Thyroid gland (tissue), 4 donors: ENCODE results near the gene SOX10. TPM values are rescaled to one million over a fixed set of nuclear protein-coding genes. Genes with fewer than 3 reads are reported as not detected.
"Not testable (repeated sequence)": the region's sequence is repeated elsewhere in the genome, so short reads cannot be mapped to it uniquely, and the experiment has no call there.

Experiments
- DNase-seq, 2 donors: peaks; one replicate each; pipeline ENCODE4 v3.0.0-alpha.2; 2019
- H3K27ac ChIP-seq, 3 donors: fragments of 200-600 bp; sonication (generic); 1 replicate in 2 of 3; 2 replicates in 1 of 3; pipeline ENCODE4 v1.5.1; 2016 to 2019; ENCODE audit warnings: mild to moderate bottlenecking in 1 of 3, moderate library complexity in 1 of 3
- H3K27me3 ChIP-seq: fragments of 200-600 bp; sonication (generic); one replicate; pipeline ENCODE4 v1.5.1; 2019
- H3K36me3 ChIP-seq, 2 donors: fragments of 200-600 bp; sonication (generic); one replicate each; pipeline ENCODE4 v1.5.1; 2016 to 2019
- H3K4me1 ChIP-seq, 2 donors: fragments of 200-600 bp; sonication (generic); one replicate each; pipeline ENCODE4 v1.5.1; 2017 to 2019
- H3K4me3 ChIP-seq, 3 donors: fragments of 200-600 bp; sonication (generic); replicated peaks in 1 of 3; 1 replicate in 2 of 3; 2 replicates in 1 of 3; pipeline ENCODE4 v1.5.1; 2016; ENCODE audit warnings: mild to moderate bottlenecking in 1 of 3
- H3K9me3 ChIP-seq: fragments of 200-600 bp; sonication (generic); one replicate; pipeline ENCODE4 v1.5.1; 2017
- POLR2A ChIP-seq, 2 donors: fragments of 450-650 bp; IDR thresholded peaks; one replicate each; pipeline ENCODE4 v1.6.1; 2017; ENCODE audit warnings: antibody characterized with exemption in 2 of 2, mild to moderate bottlenecking in 2 of 2, moderate library complexity in 1 of 2
- WGBS, 2 donors: methylation state at CpG; one replicate each; pipeline ENCODE4 v1.1.5; 2017; 5-methylcytosine and 5-hydroxymethylcytosine counted together
- intact Hi-C: fragments of 100-400 bp; cut with DNase I; formaldehyde crosslinking; loops from one replicate; pipeline ENCODE4 v1.15.1; 2023
- total RNA-seq, 4 donors: library from RNA; depleted of rRNA; stranded (reverse); fragments of >200 nt; gene quantifications; one replicate each; pipeline ENCODE4 v1.2.3, GENCODE V29; 2016
- TF ChIP-seq, protein P1 (sequence below), 6 experiments: fragments of 200-600 bp in 3 of 6; fragments of 450-650 bp in 3 of 6; sonication (generic) in 3 of 6; IDR thresholded peaks; one replicate each; pipeline ENCODE4 v1.5.1; 2016 to 2019; ENCODE audit warnings: antibody characterized with exemption in 6 of 6, mild to moderate bottlenecking in 2 of 6, inconsistent platforms in 1 of 6, moderate library complexity in 1 of 6

SOX10 gene
- total RNA-seq, 4 donors from 2014 or later = 0.34 TPM; not detected in 3

DNA sequence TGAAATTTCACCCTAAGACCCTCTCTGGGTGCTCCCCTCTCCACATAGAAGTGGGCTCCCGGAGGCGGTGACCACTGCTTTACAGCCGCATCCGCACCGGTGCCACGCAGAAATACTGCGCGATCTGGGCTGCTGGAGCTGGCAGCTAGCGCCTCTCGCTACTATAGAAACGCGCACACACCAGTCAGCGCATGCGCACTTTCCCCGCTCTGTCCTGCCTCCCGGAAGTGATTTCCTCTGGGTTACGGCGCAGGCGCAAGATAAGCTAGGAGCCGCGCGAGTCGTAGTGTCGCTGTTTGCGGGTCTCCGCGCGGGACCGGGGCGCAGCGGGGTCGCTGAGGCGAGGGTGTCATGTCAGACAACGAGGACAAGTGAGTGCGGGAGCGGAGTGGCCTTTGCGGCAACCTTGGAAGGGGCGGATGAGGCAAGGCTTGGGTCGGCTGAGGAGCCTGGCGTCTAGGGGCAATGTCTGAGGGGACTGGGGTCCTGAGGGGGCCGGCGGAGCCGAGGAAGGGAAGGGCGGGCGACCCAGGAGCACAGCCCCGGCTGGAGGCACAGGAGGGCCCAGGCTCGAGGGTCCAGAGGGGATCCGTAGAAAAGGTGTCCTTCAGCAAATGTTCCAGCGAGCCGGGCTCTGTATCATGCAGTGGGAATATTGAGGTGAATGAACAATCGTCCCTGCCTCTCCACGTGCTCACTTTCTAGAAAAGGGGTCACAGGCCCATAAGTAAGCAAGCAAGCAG is 30.7 kb downstream of the SOX10 start, which contains the start of the genes C22orf23 and POLR2F:
TSS of gene C22orf23 (minus strand) at position 165 of the 743 bp plus-strand sequence. CDS start 452 bp downstream, outside the sequence.
TSS of gene POLR2F (plus strand) at position 263 of the 743 bp plus-strand sequence. CDS start at position 352, 89 bp downstream.
- WGBS, 2 donors = 1% methylated on average over 23 to 52 of the region's 52 CpGs

DNA sequence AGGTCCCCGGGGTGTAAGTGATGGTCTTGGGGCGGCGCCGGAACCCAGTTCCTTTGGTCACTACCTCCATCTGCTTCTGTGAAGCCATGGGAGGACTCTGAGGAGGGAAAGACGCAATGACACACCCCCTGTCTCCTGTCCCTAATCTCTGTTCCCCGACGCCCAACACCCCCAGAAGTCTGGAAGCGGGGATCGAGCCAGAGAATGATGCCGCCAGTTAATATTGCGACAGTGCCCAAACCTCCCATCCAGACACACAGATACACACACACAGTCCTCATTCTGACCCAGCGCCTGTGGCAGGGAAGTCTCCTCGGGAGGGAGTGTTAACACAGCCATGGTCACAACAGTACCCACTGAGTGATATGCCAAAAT is 31.3 kb downstream of the SOX10 start:
- no peaks in the 10 kb centered on the region for H3K27me3 ChIP-seq
- H3K4me3 ChIP-seq = peak overlapping the region; percentile 61 to 78 (median 69)
- peaks cover 0 to 16% of the 10 kb centered on the region in 2 donors for H3K36me3 ChIP-seq
- TF ChIP-seq POLR2A (IDR thresholded peaks at IDR 0.05) = no peak
- TF ChIP-seq, protein P1, sequence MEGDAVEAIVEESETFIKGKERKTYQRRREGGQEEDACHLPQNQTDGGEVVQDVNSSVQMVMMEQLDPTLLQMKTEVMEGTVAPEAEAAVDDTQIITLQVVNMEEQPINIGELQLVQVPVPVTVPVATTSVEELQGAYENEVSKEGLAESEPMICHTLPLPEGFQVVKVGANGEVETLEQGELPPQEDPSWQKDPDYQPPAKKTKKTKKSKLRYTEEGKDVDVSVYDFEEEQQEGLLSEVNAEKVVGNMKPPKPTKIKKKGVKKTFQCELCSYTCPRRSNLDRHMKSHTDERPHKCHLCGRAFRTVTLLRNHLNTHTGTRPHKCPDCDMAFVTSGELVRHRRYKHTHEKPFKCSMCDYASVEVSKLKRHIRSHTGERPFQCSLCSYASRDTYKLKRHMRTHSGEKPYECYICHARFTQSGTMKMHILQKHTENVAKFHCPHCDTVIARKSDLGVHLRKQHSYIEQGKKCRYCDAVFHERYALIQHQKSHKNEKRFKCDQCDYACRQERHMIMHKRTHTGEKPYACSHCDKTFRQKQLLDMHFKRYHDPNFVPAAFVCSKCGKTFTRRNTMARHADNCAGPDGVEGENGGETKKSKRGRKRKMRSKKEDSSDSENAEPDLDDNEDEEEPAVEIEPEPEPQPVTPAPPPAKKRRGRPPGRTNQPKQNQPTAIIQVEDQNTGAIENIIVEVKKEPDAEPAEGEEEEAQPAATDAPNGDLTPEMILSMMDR (IDR thresholded peaks at IDR 0.05) = no peak
- no peaks in the 10 kb centered on the region for H3K9me3 ChIP-seq
- DNase-seq = peak in 1 of 2 donors; percentile 8
- H3K27ac ChIP-seq = no peak overlapping the region
- H3K4me1 ChIP-seq = peaks cover 15 to 20% of the 10 kb centered on the region in 2 donors
- WGBS, 2 donors = 2% methylated on average over 7 to 13 of the region's 13 CpGs
- intact Hi-C loops = no loop called here

More for the DNA sequence above, 30.7 kb downstream of the SOX10 start, which contains the start of the genes C22orf23 and POLR2F:
- Histone ChIP-seq H3K9me3 (no peaks in the 10 kb centered on the region), H3K4me3 (peak within 1 kb of the TSS; percentile 61 to 78 (median 69)), H3K27ac (peak within 1 kb of the TSS in 2 of 3 donors; percentile 25 to 57), H3K36me3 (peaks cover 5 to 20% of the 10 kb centered on the region in 2 donors), H3K4me1 (peaks cover 15 to 20% of the 10 kb centered on the region in 2 donors), H3K27me3 (no peaks in the 10 kb centered on the region)
- DNase-seq = peak; percentile 95 to 97
- TF ChIP-seq POLR2A (IDR thresholded peaks at IDR 0.05) = peak in 1 of 2 donors; percentile 85
- TF ChIP-seq, protein P1 (IDR thresholded peaks at IDR 0.05) = no peak
- intact Hi-C loops = no loop called here

DNA sequence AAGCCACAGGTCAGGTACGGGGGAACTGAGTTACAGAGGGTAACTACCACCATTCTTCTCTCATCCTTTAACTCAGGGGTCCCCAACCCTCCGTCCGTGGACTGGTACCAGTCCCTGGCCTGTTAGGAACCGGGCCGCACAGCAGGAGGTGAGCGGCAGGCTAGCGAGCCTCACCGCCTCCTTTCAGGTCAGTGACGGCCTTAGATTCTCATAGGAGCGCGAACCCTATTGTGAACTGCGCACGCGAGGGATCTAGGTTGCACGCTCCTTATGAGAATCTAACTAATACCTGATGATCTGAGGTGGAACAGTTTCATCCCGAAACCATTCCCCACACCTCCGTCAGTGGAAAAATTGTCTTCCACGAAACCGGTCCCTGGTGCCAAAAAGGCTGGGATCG is 31.7 kb downstream of the SOX10 start:
- Histone ChIP-seq H3K36me3 (peaks cover 0 to 11% of the 10 kb centered on the region in 2 donors), H3K4me1 (peaks cover 15 to 20% of the 10 kb centered on the region in 2 donors), H3K4me3 (peak overlapping the region in 2 of 3 donors; percentile 69 to 78)
- H3K27ac ChIP-seq, H3K27me3 ChIP-seq, intact Hi-C loops, DNase-seq, H3K9me3 ChIP-seq: not testable (repeated sequence)
- 11 to 12% methylated on average over 18 to 20 of the region's 20 CpGs for WGBS, 2 donors

DNA sequence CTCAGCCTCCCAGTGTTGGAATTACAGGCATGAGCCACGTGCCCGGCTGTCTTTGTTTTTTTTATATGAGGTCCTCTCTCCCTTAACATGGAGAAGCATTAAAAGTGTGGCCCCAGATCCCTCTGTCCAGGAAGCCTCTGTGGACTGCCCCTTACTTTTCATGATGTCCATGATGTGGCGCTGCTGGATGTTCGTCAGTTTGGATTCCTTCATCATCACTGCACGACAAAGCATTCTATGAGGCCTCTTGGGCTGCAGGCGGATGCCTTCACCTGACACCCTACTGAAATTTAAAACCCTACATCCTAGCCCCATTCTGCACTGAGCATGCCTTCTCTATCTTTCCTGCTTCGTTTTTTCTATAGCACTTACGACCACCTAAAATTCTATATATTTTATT is 33.0 kb downstream of the SOX10 start:
- intact Hi-C loops = no loop called here
- no peak overlapping the region for H3K27ac ChIP-seq
- peaks cover 15 to 20% of the 10 kb centered on the region in 2 donors for H3K4me1 ChIP-seq
- H3K4me3 ChIP-seq = no peak overlapping the region
- no peak for TF ChIP-seq POLR2A (IDR thresholded peaks at IDR 0.05)
- TF ChIP-seq, protein P1 (IDR thresholded peaks at IDR 0.05) = no peak
- no peaks in the 10 kb centered on the region for H3K9me3 ChIP-seq
- H3K36me3 ChIP-seq = no peaks in the 10 kb centered on the region
- 58 to 71% methylated on average over 8 of the region's 8 CpGs for WGBS, 2 donors
- H3K27me3 ChIP-seq = no peaks in the 10 kb centered on the region
- DNase-seq = no peak

DNA sequence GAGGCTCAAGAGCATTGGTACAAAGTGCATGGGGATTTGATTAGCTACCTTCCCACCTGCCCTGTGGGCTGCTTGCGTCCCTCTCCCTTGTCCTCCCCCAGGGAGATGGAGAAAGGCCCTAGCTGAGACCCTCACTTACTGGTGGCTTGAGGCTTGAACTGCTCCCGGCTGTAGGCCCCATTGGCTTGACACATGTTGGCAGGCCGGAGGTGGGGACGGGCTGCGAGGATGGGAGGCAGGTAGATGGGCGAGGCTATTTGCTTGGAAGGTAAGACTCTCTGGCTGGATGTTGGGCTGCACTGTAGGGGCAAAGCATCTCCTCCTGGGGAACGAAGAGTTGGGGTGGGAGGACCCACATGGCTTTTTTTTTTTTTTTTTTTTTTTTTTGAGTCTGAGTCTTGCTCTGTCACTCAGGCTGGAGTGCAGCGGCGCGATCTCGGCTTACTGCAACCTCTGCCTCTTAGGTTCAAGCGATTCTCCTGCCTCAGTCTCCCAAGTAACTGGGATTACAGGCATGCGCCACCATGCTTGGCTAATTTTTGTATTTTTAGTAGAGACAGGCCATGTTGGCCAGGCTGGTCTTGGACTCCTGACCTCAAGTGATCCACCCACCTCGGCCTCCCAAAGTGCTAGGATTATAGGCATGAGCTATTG is 37.1 kb downstream of the SOX10 start:
- H3K27ac ChIP-seq, DNase-seq, H3K27me3 ChIP-seq, H3K36me3 ChIP-seq, H3K9me3 ChIP-seq, H3K4me3 ChIP-seq: not testable (repeated sequence)
- H3K4me1 ChIP-seq = peaks cover 7 to 14% of the 10 kb centered on the region in 2 donors
- intact Hi-C loops = loop anchor here (5.0 kb wide), 1 partner anchor 45 kb away; no protein-coding TSS in a partner anchor
- WGBS, 2 donors = 92 to 96% methylated on average over 14 of the region's 14 CpGs

DNA sequence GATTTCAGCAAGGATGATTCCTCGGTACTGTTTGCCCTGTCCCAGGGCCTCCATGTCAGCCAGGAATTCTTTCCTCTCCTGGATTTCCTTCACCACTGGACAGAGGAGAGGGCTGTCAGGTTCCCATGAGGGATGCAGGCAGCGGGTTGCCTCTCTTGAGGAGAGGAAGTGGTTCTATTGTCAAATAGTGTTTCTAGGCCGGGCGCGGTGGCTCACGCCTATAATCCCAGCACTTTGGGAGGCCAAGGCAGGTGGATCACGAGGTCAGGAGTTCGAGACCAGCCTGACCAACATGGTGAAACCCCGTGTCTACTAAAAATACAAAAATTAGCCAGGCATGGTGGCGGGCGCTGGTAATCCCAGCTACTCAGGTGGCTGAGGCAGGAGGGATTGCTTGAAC is 39.9 kb downstream of the SOX10 start:
- H3K27ac ChIP-seq, DNase-seq, intact Hi-C loops, H3K9me3 ChIP-seq, H3K4me3 ChIP-seq, H3K27me3 ChIP-seq: not testable (repeated sequence)
- whole genome bisulfite sequencing, 2 donors = 93 to 94% methylated on average over 11 of the region's 11 CpGs
- Histone ChIP-seq H3K4me1 (peaks cover 7 to 11% of the 10 kb centered on the region in 2 donors), H3K36me3 (peaks cover 19 to 21% of the 10 kb centered on the region in 2 donors)
